ENCODE measurements around the gene PPP2R2C.

The PPP2R2C gene

DNA sequence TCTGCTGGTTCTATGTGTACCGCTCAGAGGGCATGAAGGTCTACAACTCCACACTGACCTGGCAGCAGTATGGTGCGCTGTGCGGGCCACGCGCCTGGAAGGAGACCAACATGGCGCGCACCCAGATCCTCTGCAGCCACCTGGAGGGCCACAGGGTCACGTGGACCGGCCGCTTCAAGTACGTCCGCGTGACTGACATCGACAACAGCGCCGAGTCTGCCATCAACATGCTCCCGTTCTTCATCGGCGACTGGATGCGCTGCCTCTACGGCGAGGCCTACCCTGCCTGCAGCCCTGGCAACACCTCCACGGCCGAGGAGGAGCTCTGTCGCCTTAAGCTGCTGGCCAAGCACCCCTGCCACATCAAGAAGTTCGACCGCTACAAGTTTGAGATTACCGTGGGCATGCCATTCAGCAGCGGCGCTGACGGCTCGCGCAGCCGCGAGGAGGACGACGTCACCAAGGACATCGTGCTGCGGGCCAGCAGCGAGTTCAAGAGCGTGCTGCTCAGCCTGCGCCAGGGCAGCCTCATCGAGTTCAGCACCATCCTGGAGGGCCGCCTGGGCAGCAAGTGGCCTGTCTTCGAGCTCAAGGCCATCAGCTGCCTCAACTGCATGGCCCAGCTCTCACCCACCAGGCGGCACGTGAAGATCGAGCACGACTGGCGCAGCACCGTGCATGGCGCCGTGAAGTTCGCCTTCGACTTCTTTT lies 170.5 kb downstream of the PPP2R2C start:
- Histone ChIP-seq H3K9ac (ENCODE audit: low read depth, low read length) (no peak overlapping the region), H3K4me1 (ENCODE audit: insufficient read depth, low read length) (no peaks in the 10 kb centered on the region), H3K79me2 (ENCODE audit: insufficient read depth, low read length) (no peaks in the 10 kb centered on the region), H2AFZ (ENCODE audit: low read depth, low read length) (no peak overlapping the region), H3K27me3 (ENCODE audit: insufficient read depth, low read length, poor library complexity) (no peaks in the 10 kb centered on the region), H3K36me3 (ENCODE audit: insufficient read depth, low read length) (no peaks in the 10 kb centered on the region), H3K27ac (ENCODE audit: low read length) (no peak overlapping the region), H3K4me3 (ENCODE audit: low read depth in 1 of 2, low read length in 2 of 2) (no peak overlapping the region), H3K9me3 (ENCODE audit: insufficient read depth, low read length, severe bottlenecking) (no peaks in the 10 kb centered on the region), H4K20me1 (ENCODE audit: insufficient read depth, low read length) (no peaks in the 10 kb centered on the region; the same call in 1 of the 2 replicates), H3K4me2 (ENCODE audit: insufficient read depth, low read length) (no peak overlapping the region)
- TF ChIP-seq EZH2 (IDR thresholded peaks at IDR 0.05; ENCODE audit: borderline replicate concordance, low read depth, low read length, severe bottlenecking) (no peak), CTCF (IDR thresholded peaks at IDR 0.05; ENCODE audit: borderline replicate concordance, extremely low read depth, low read length, poor library complexity, severe bottlenecking) (no peak)
- DNase-seq: no peak
- ATAC-seq (ENCODE audit: insufficient read depth, low read depth): no peak

DNA sequence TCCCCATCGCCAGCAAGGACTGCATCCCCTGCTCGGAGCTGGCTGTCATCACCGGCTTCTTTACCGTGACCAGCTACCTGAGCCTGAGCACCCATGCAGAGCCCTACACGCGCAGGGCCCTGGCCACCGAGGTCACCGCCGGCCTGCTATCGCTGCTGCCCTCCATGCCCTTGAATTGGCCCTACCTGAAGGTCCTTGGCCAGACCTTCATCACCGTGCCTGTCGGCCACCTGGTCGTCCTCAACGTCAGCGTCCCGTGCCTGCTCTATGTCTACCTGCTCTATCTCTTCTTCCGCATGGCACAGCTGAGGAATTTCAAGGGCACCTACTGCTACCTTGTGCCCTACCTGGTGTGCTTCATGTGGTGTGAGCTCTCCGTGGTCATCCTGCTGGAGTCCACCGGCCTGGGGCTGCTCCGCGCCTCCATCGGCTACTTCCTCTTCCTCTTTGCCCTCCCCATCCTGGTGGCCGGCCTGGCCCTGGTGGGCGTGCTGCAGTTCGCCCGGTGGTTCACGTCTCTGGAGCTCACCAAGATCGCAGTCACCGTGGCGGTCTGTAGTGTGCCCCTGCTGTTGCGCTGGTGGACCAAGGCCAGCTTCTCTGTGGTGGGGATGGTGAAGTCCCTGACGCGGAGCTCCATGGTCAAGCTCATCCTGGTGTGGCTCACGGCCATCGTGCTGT lies 171.2 kb downstream of the PPP2R2C start:
- no peak overlapping the region for H3K27ac ChIP-seq (ENCODE audit: low read length)
- no peak for ATAC-seq (ENCODE audit: insufficient read depth, low read depth)
- no peak overlapping the region for H2AFZ ChIP-seq (ENCODE audit: low read depth, low read length)
- no peaks in the 10 kb centered on the region; the same call in 1 of the 2 replicates for H4K20me1 ChIP-seq (ENCODE audit: insufficient read depth, low read length)
- H3K9me3 ChIP-seq (ENCODE audit: insufficient read depth, low read length, severe bottlenecking): no peaks in the 10 kb centered on the region
- H3K36me3 ChIP-seq (ENCODE audit: insufficient read depth, low read length): no peaks in the 10 kb centered on the region
- DNase-seq: no peak
- no peaks in the 10 kb centered on the region for H3K4me1 ChIP-seq (ENCODE audit: insufficient read depth, low read length)
- no peaks in the 10 kb centered on the region for H3K27me3 ChIP-seq (ENCODE audit: insufficient read depth, low read length, poor library complexity)
- no peaks in the 10 kb centered on the region for H3K79me2 ChIP-seq (ENCODE audit: insufficient read depth, low read length)
- TF ChIP-seq EZH2 (IDR thresholded peaks at IDR 0.05; ENCODE audit: borderline replicate concordance, low read depth, low read length, severe bottlenecking) (no peak), CTCF (IDR thresholded peaks at IDR 0.05; ENCODE audit: borderline replicate concordance, extremely low read depth, low read length, poor library complexity, severe bottlenecking) (no peak)
- no peak overlapping the region for H3K9ac ChIP-seq (ENCODE audit: low read depth, low read length)
- no peak overlapping the region for H3K4me3 ChIP-seq (ENCODE audit: low read depth in 1 of 2, low read length in 2 of 2)
- H3K4me2 ChIP-seq (ENCODE audit: insufficient read depth, low read length): no peak overlapping the region

- Histone ChIP-seq H4K20me1 (ENCODE audit: insufficient read depth, low read length) (no peaks in the 10 kb centered on the region; the same call in 1 of the 2 replicates), H3K9me3 (ENCODE audit: insufficient read depth, low read length, severe bottlenecking) (no peaks in the 10 kb centered on the region), H3K9ac (ENCODE audit: low read depth, low read length) (no peak overlapping the region), H3K36me3 (ENCODE audit: insufficient read depth, low read length) (no peaks in the 10 kb centered on the region), H3K27me3 (ENCODE audit: insufficient read depth, low read length, poor library complexity) (no peaks in the 10 kb centered on the region), H3K4me1 (ENCODE audit: insufficient read depth, low read length) (no peaks in the 10 kb centered on the region), H3K4me2 (ENCODE audit: insufficient read depth, low read length) (no peak overlapping the region), H3K27ac (ENCODE audit: low read length) (no peak overlapping the region), H3K79me2 (ENCODE audit: insufficient read depth, low read length) (no peaks in the 10 kb centered on the region), H3K4me3 (ENCODE audit: low read depth in 1 of 2, low read length in 2 of 2) (no peak overlapping the region), H2AFZ (ENCODE audit: low read depth, low read length) (no peak overlapping the region)
- no peak for ATAC-seq (ENCODE audit: insufficient read depth, low read depth)
- TF ChIP-seq CTCF (IDR thresholded peaks at IDR 0.05; ENCODE audit: borderline replicate concordance, extremely low read depth, low read length, poor library complexity, severe bottlenecking) (no peak), EZH2 (IDR thresholded peaks at IDR 0.05; ENCODE audit: borderline replicate concordance, low read depth, low read length, severe bottlenecking) (no peak)
- no peak for DNase-seq
These were observed 172.1 kb downstream of the PPP2R2C start for GRCh38 chr4:6300359-6300758.
